ENCODE results near the gene ENTPD6. TPM values are rescaled to one million over a fixed set of nuclear protein-coding genes. Genes with fewer than 3 reads are reported as not detected.
A peak's percentile ranks its signal among the peaks of the same experiment; 100 is the strongest.
"Not testable (repeated sequence)": the region's sequence is repeated elsewhere in the genome, so short reads cannot be mapped to it uniquely, and the experiment has no call there.

Gene ENTPD6
- total RNA-seq, 6 experiments from 2014 or later: 28.8 to 48.4 (median 34.6) TPM

GRCh38 chr20:25176184-25176583 lies 19.3 kb upstream of the ENTPD6 start:
- no peak overlapping the region for H3K4me3 ChIP-seq
- no peak overlapping the region for H3K27ac ChIP-seq
- H3K27me3 ChIP-seq: no peaks in the 10 kb centered on the region
- no peaks in the 10 kb centered on the region for H3K36me3 ChIP-seq
- ATAC-seq (no peak), DNase-seq (no peak)
- intact Hi-C loops (cut with DNase I): loop anchor here in 1 of 2 donors (10.0 kb wide), 2 partner anchors 101 to 181 kb away; partner anchors contain the start of gene APMAP
- TF ChIP-seq CTCF (IDR thresholded peaks at IDR 0.05): no peak
- TF ChIP-seq POLR2A (IDR thresholded peaks at IDR 0.05): no peak
- no peaks in the 10 kb centered on the region for H3K9me3 ChIP-seq
- H3K4me1 ChIP-seq: no peaks in the 10 kb centered on the region
- WGBS (ENCODE audit: insufficient coverage, low coverage, low lambda C conversion rate, missing lambda C conversion rate): 60% methylated on average over 3 of the region's 3 CpGs

GRCh38 chr20:25177890-25178321 lies 17.6 kb upstream of the ENTPD6 start:
- WGBS (ENCODE audit: insufficient coverage, low coverage, low lambda C conversion rate, missing lambda C conversion rate): 63% methylated on average over 2 of the region's 2 CpGs
- no peaks in the 10 kb centered on the region for H3K27me3 ChIP-seq
- TF ChIP-seq POLR2A (IDR thresholded peaks at IDR 0.05) (no peak), CTCF (IDR thresholded peaks at IDR 0.05) (no peak)
- intact Hi-C loops (cut with DNase I): loop anchor here in 1 of 2 donors (10.0 kb wide), 2 partner anchors 103 to 183 kb away; partner anchors contain the start of gene APMAP
- ATAC-seq (peak in 3 of 4 donors; percentile 40 to 61 (median 44)), DNase-seq (no peak)
- no peaks in the 10 kb centered on the region for H3K9me3 ChIP-seq
- no peak overlapping the region for H3K4me3 ChIP-seq
- H3K36me3 ChIP-seq: no peaks in the 10 kb centered on the region
- H3K27ac ChIP-seq: no peak overlapping the region
- H3K4me1 ChIP-seq: no peaks in the 10 kb centered on the region

- Histone ChIP-seq H3K36me3 (no peaks in the 10 kb centered on the region), H3K9me3 (no peaks in the 10 kb centered on the region), H3K27ac (no peak overlapping the region), H3K27me3 (no peaks in the 10 kb centered on the region), H3K4me3 (no peak overlapping the region), H3K4me1 (no peaks in the 10 kb centered on the region)
- ATAC-seq (peak; percentile 81 to 89 (median 84)), DNase-seq (no peak)
- WGBS (ENCODE audit: insufficient coverage, low coverage, low lambda C conversion rate, missing lambda C conversion rate): 26% methylated on average over 6 of the region's 7 CpGs
- no peak for TF ChIP-seq POLR2A (IDR thresholded peaks at IDR 0.05)
- peak; percentile 67 to 81 (median 70) for TF ChIP-seq CTCF (IDR thresholded peaks at IDR 0.05)
- intact Hi-C loops (cut with DNase I): loop anchor here in 1 of 2 donors (10.0 kb wide), 2 partner anchors 104 to 184 kb away; partner anchors contain the start of gene APMAP
These were observed 16.7 kb upstream of the ENTPD6 start for GRCh38 chr20:25178563-25179438.

GRCh38 chr20:25179439-25180089 lies 15.9 kb upstream of the ENTPD6 start:
- no peaks in the 10 kb centered on the region for H3K9me3 ChIP-seq
- H3K27ac ChIP-seq: no peak overlapping the region
- H3K4me3 ChIP-seq: no peak overlapping the region
- no peaks in the 10 kb centered on the region for H3K4me1 ChIP-seq
- WGBS (ENCODE audit: insufficient coverage, low coverage, low lambda C conversion rate, missing lambda C conversion rate): 20% methylated on average over 5 of the region's 15 CpGs
- DNase-seq: no peak
- TF ChIP-seq POLR2A (IDR thresholded peaks at IDR 0.05) (no peak), CTCF (IDR thresholded peaks at IDR 0.05) (no peak)
- ATAC-seq: no peak
- H3K36me3 ChIP-seq: no peaks in the 10 kb centered on the region
- H3K27me3 ChIP-seq: no peaks in the 10 kb centered on the region
- intact Hi-C loops (cut with DNase I): loop anchor here (10.0 kb wide), 3 partner anchors 95 to 185 kb away; partner anchors contain the start of genes APMAP (in 1 of the 2) and VSX1 (in 1 of the 2)

GRCh38 chr20:25184391-25184790 lies 11.1 kb upstream of the ENTPD6 start:
- not testable (repeated sequence) for ATAC-seq, H3K27me3 ChIP-seq, H3K9me3 ChIP-seq, DNase-seq, H3K27ac ChIP-seq, H3K4me3 ChIP-seq, H3K36me3 ChIP-seq, H3K4me1 ChIP-seq
- WGBS (ENCODE audit: insufficient coverage, low coverage, low lambda C conversion rate, missing lambda C conversion rate): 44% methylated on average over 1 of the region's 1 CpG
- intact Hi-C loops (cut with DNase I): loop anchor here in 1 of 2 donors (10.0 kb wide), 1 partner anchor 100 kb away; the partner anchor contains the start of gene VSX1

Data from right lobe of liver (tissue), 6 donors.